Neural progenitor cell (in vitro differentiated cells): ENCODE data around the gene BRD1. TPM values are rescaled to one million over a fixed set of nuclear protein-coding genes. Genes with fewer than 3 reads are reported as not detected.

Experiments used
- DNase-seq: peaks from one replicate; pipeline ENCODE4 v3.0.0-alpha.2; 2016; ENCODE audit warnings: low spot score
- H2AFZ ChIP-seq: fragments of 200-600 bp; sonication (generic); replicated peaks from 2 replicates; pipeline ENCODE4 v1.6.1; 2016; ENCODE audit warnings: antibody characterized with exemption
- H3F3A ChIP-seq: fragments of 200-600 bp; sonication (generic); 2 replicates; pipeline ENCODE4 v1.6.1; 2016; ENCODE audit warnings: antibody characterized with exemption, low read depth
- H3K27ac ChIP-seq: fragments of 200-600 bp; sonication (generic); 2 replicates; pipeline ENCODE4 v1.5.1; 2016; ENCODE audit warnings: mild to moderate bottlenecking
- H3K27me3 ChIP-seq: fragments of 200-600 bp; sonication (generic); 2 replicates; pipeline ENCODE4 v1.6.1; 2016; ENCODE audit warnings: mild to moderate bottlenecking, moderate library complexity
- H3K36me3 ChIP-seq: fragments of 200-600 bp; sonication (generic); 2 replicates; pipeline ENCODE4 v1.5.1; 2016
- H3K4me1 ChIP-seq: fragments of 200-600 bp; sonication (generic); 2 replicates; pipeline ENCODE4 v1.6.1; 2016; ENCODE audit warnings: mixed run types
- H3K4me2 ChIP-seq: fragments of 200-600 bp; sonication (generic); 2 replicates; pipeline ENCODE4 v1.6.1; 2016
- H3K4me3 ChIP-seq: fragments of 200-600 bp; sonication (generic); 2 replicates; pipeline ENCODE4 v1.5.1; 2016
- H3K79me2 ChIP-seq: fragments of 200-600 bp; sonication (generic); 2 replicates; pipeline ENCODE4 v1.6.1; 2016; ENCODE audit warnings: low read depth
- H3K9ac ChIP-seq: fragments of 200-600 bp; sonication (generic); 2 replicates; pipeline ENCODE4 v1.6.1; 2016
- H3K9me3 ChIP-seq: fragments of 200-600 bp; sonication (generic); 2 replicates; pipeline ENCODE4 v1.5.1; 2016; ENCODE audit warnings: low read depth
- H4K20me1 ChIP-seq: fragments of 200-600 bp; sonication (generic); 2 replicates; pipeline ENCODE4 v1.6.1; 2016; ENCODE audit warnings: low read depth
- H3K27ac Mint-ChIP-seq: 3 replicates; pipeline ENCODE4 v1.8.0; 2021; ENCODE audit warnings: mixed read lengths
- H3K27me3 Mint-ChIP-seq: 2 replicates; pipeline ENCODE4 v1.8.0; 2022; ENCODE audit warnings: low read depth, mild to moderate bottlenecking, inconsistent platforms, moderate library complexity, mixed read lengths; ENCODE audit not compliant: insufficient read depth
- H3K36me3 Mint-ChIP-seq: 3 replicates; pipeline ENCODE4 v1.8.0; 2021; ENCODE audit warnings: mixed read lengths
- H3K4me1 Mint-ChIP-seq: 3 replicates; pipeline ENCODE4 v1.8.0; 2021; ENCODE audit warnings: mixed read lengths
- H3K4me3 Mint-ChIP-seq: 3 replicates; pipeline ENCODE4 v1.8.0; 2021; ENCODE audit warnings: mild to moderate bottlenecking, moderate library complexity, mixed read lengths
- H3K9me3 Mint-ChIP-seq: 3 replicates; pipeline ENCODE4 v1.8.0; 2020; ENCODE audit warnings: mixed read lengths
- EZH2 ChIP-seq: fragments of 200-600 bp; sonication (generic); IDR thresholded peaks from 2 replicates; pipeline ENCODE4 v1.6.1; 2017; ENCODE audit warnings: antibody characterized with exemption, mild to moderate bottlenecking, moderate library complexity
- EZH2phosphoT487 ChIP-seq: fragments of 200-600 bp; sonication (generic); IDR thresholded peaks from 2 replicates; pipeline ENCODE4 v1.6.1; 2017; ENCODE audit warnings: antibody characterized with exemption
- total RNA-seq: library from RNA; depleted of rRNA; stranded (reverse); fragments of >200 nt; gene quantifications from 2 replicates; pipeline ENCODE4 v1.2.3, GENCODE V29; 2015; ENCODE audit warnings: low replicate concordance
- TF ChIP-seq, protein P1 (sequence below): fragments of 200-600 bp; sonication (generic); IDR thresholded peaks from 2 replicates; pipeline ENCODE4 v1.5.1; 2017; ENCODE audit warnings: antibody characterized with exemption, mild to moderate bottlenecking

The BRD1 gene
- total RNA-seq, 1 donor from 2014 or later: 31.2 TPM

DNA sequence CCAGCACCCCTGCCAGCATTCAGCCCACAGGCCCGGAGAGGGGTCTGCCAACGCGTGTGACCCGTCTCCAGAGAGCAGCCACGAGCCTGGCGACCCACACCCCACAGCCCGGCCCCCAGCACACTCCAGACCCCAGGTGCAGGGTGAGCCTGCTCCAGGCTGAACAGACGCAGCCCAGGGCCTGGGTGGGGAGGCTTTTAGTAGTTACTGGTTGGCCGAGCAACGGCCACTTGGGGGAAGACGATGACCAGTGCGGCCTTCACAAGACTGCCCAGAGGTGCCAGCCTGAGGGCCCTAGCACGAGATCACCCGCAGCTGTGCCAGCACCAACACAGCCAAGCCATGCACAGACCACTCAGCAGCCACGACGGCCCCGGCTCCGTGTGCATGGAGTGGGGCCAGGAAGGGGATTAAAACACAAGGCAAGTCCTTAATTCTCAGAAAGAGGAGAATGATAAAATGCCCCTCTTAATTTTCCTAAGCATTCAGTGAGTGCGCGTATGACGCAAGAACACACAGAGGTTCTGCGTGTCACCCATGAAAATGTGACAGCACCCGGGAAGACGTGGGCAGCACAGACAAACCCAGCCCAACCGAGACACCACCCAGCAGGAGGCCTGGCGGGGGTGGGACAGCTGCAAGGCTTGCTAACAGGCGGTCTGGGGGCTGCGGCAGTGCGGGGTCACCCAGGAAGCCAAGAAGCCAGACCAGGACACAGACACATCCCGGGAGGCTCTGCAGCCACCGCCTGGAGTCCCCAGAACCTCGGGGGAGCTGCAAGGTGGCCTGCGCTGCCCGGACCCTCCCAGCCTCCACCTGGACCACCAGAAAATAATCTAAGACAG lies 47.6 kb downstream of the BRD1 start:
- Histone ChIP-seq H3K9me3 (no peaks in the 10 kb centered on the region), H4K20me1 (peaks cover 85% of the 10 kb centered on the region), H3K27me3 (no peaks in the 10 kb centered on the region), H3K4me2 (no peak overlapping the region), H3F3A (no peaks in the 10 kb centered on the region), H3K36me3 (no peaks in the 10 kb centered on the region), H3K27ac (no peak overlapping the region), H3K9ac (no peak overlapping the region), H3K79me2 (peaks cover 61% of the 10 kb centered on the region), H3K4me1 (no peaks in the 10 kb centered on the region), H3K4me3 (no peak overlapping the region), H2AFZ (no peak overlapping the region)
- no peak overlapping the region for H3K27ac Mint-ChIP-seq
- no peak overlapping the region for H3K4me3 Mint-ChIP-seq
- no peaks in the 10 kb centered on the region for H3K9me3 Mint-ChIP-seq
- TF ChIP-seq, protein P1, sequence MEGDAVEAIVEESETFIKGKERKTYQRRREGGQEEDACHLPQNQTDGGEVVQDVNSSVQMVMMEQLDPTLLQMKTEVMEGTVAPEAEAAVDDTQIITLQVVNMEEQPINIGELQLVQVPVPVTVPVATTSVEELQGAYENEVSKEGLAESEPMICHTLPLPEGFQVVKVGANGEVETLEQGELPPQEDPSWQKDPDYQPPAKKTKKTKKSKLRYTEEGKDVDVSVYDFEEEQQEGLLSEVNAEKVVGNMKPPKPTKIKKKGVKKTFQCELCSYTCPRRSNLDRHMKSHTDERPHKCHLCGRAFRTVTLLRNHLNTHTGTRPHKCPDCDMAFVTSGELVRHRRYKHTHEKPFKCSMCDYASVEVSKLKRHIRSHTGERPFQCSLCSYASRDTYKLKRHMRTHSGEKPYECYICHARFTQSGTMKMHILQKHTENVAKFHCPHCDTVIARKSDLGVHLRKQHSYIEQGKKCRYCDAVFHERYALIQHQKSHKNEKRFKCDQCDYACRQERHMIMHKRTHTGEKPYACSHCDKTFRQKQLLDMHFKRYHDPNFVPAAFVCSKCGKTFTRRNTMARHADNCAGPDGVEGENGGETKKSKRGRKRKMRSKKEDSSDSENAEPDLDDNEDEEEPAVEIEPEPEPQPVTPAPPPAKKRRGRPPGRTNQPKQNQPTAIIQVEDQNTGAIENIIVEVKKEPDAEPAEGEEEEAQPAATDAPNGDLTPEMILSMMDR: no peak
- TF ChIP-seq EZH2 (no peak), EZH2phosphoT487 (no peak)
- peaks cover 4% of the 10 kb centered on the region for H3K27me3 Mint-ChIP-seq
- no peak for DNase-seq
- peaks cover 12% of the 10 kb centered on the region for H3K36me3 Mint-ChIP-seq
- peaks cover 13% of the 10 kb centered on the region for H3K4me1 Mint-ChIP-seq

DNA sequence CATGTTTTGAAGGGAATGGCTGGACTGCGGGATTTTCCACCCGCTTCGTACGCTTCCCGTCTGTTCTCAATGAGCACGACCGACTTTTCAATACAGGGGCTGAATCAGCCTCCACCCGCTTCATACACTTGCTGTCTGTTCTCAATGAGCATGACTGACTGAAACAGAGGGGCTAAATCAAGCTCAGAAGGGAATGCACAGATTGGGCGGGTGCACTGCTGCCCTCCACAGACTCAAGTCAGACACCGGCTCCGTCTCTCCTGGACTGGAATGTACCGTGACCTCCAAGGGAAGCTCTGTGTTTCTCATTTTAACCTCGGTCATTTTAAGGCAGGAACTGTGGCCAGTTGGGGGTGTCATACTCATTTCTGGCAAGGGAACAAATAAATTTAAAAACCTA lies 48.5 kb downstream of the BRD1 start:
- H4K20me1 ChIP-seq: peaks cover 83% of the 10 kb centered on the region
- no peak overlapping the region for H2AFZ ChIP-seq
- H3K4me2 ChIP-seq: no peak overlapping the region
- no peak overlapping the region for H3K4me3 Mint-ChIP-seq
- H3K27ac ChIP-seq: no peak overlapping the region
- H3F3A ChIP-seq: no peaks in the 10 kb centered on the region
- no peaks in the 10 kb centered on the region for H3K9me3 ChIP-seq
- no peak overlapping the region for H3K4me3 ChIP-seq
- no peaks in the 10 kb centered on the region for H3K36me3 ChIP-seq
- TF ChIP-seq EZH2phosphoT487: no peak
- TF ChIP-seq EZH2: no peak
- TF ChIP-seq, protein P1: no peak
- H3K4me1 Mint-ChIP-seq: peaks cover 13% of the 10 kb centered on the region
- DNase-seq: no peak
- peaks cover 53% of the 10 kb centered on the region for H3K79me2 ChIP-seq
- no peak overlapping the region for H3K9ac ChIP-seq
- no peaks in the 10 kb centered on the region for H3K9me3 Mint-ChIP-seq
- H3K4me1 ChIP-seq: no peaks in the 10 kb centered on the region
- peaks cover 16% of the 10 kb centered on the region for H3K36me3 Mint-ChIP-seq
- peak overlapping the region; percentile 46 for H3K27ac Mint-ChIP-seq
- peaks cover 7% of the 10 kb centered on the region for H3K27me3 Mint-ChIP-seq
- H3K27me3 ChIP-seq: no peaks in the 10 kb centered on the region

DNA sequence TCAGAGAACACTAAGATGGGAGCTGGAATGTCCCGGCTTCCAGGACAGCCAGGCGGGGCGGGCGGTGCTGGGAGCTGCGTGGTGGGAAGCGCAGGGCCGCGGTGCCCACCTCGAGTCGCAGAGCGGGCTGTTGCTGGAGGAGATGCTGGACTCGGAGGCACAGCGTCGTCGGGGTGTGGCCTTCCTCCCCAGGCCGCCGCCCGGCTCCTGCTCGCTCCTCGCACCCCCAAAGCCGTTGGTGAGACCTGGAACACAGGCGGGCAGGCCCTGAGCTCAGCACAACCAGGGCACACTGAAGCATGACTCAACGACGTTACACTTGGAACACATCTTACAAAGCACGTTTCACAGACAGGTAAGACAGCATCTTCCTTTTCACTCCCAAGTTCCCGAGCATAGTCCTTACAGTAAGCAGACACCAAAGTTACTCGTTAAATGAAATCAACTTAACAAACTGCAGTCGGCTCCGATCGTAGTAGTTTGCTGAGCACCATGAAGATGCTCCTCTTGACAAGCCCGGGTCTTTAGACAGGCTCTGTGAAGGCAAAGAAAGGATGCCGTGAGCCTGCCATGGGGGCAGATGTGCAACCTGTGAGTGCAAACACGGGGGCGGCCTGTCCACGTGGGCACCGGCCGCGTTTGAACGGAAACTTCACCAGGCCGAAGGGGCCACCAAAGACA lies 50.0 kb downstream of the BRD1 start:
- Histone ChIP-seq H3K4me1 (no peaks in the 10 kb centered on the region), H3K27ac (no peak overlapping the region), H3K79me2 (peaks cover 39% of the 10 kb centered on the region), H3K9me3 (no peaks in the 10 kb centered on the region), H3K4me3 (no peak overlapping the region), H3K36me3 (no peaks in the 10 kb centered on the region), H3K9ac (no peak overlapping the region), H2AFZ (no peak overlapping the region), H3K4me2 (no peak overlapping the region), H3F3A (peaks cover 6% of the 10 kb centered on the region), H3K27me3 (no peaks in the 10 kb centered on the region), H4K20me1 (peaks cover 76% of the 10 kb centered on the region)
- Mint-ChIP-seq H3K27ac (no peak overlapping the region), H3K36me3 (peaks cover 17% of the 10 kb centered on the region), H3K4me3 (no peak overlapping the region), H3K27me3 (peaks cover 7% of the 10 kb centered on the region), H3K9me3 (no peaks in the 10 kb centered on the region), H3K4me1 (peaks cover 10% of the 10 kb centered on the region)
- TF ChIP-seq EZH2phosphoT487 (no peak), EZH2 (no peak)
- DNase-seq: no peak
